Islet precursor cell (in vitro differentiated cells): ENCODE results near the gene ESRRA.

ENCODE experiments used
- DNase-seq: peaks from one replicate; pipeline ENCODE4 v3.0.0-alpha.2; 2018

Gene ESRRA

DNA sequence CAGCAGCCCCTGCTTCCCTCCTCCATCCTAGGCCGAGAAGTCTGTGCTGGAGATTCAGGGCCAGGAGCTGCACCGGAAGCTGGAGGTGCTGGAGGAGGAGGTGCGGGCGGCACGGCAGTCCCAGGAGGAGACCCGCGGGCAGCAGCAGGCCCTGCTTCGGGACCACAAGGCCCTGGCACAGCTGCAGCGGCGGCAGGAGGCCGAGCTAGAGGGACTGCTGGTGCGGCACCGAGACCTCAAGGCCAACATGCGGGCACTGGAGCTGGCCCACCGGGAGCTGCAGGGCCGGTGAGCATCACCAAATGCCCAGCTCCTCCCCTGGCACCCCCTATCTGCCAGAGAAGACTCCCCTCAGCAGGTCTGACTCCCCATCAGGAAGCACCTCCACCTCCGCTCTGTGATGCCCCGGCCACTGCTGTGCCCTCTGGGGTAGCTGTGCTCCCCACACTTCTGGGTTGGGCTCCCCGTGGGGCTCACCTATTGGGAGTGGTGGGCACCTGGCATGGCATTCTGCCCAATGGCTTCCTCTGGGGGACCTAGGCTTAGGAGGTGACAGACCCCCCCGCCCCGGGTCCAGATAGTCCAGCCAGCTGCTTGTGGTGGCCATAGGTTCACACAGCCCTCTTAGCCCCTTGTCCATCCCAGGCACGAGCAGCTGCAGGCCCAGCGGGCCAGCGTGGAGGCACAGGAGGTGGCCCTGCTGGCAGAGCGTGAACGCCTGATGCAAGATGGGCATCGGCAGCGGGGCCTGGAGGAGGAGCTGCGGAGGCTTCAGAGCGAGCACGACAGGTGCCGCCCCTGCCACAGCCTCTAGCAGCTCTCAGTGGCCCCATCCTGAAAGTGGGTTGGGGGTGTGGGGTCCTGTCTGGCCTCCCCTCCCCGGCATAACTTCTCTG lies 47.0 kb downstream of the ESRRA start:
- DNase-seq, result peak; percentile 51

DNA sequence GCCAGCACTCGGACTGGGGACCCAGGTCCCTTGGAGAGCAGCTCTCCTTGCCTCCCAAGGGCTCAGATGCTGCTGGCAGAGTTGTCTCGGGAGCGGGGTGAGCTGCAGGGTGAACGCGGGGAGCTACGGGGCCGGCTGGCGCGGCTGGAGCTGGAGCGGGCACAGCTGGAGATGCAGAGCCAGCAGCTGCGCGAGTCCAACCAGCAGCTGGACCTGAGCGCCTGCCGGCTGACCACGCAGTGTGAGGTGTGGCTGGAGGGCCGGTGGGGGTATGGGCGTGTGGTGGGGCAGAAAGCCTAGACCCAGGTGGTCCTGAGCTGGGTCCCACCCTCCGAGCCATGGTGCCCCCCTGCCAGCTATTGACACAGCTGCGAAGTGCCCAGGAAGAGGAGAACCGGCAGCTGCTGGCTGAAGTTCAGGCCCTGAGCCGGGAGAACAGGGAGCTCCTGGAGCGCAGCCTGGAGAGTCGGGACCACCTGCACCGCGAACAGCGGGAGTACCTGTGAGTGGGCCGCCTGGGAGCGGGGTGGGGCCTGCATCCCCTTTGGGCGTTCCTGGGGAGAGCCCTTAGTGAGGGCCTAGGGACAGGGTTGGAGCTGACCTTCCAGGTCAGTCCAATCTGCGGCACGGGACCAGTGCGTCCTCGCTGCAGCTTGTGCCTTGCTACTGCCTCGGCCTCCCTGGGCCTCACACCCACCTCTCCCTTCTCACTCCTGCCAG lies 47.8 kb downstream of the ESRRA start:
- peak; percentile 51 for DNase-seq

DNA sequence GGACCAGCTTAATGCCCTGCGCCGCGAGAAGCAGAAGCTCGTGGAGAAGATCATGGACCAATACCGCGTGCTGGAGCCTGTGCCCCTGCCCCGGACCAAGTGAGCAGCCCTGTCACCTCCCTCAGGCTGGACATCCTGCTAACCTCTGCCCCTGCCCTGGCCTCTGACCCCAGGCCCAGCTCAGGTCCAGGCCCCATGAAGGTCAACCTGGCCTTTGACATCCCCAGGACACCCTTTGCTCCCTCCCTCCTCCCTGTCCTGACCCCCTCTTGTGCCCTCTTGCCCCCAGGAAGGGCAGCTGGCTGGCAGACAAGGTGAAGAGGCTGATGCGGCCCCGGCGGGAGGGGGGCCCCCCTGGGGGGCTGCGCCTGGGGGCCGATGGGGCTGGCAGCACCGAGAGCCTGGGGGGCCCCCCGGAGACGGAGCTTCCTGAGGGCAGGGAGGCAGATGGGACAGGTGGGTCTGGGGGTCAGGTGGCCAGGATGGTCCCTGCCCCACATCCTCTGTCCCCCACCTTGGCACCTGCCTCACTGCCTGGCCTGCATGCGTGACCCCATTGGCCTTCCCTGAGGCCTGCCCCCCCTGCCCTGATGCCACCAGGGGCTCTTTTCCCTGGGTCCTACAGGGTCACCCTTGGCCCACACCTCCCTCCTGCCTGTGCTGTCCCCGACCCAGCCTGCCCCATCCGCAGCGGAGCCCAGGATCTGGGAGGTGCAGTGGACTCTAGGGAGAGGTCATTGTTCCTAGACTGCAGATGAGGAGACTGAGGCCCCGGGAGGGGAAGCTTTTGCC lies 48.6 kb downstream of the ESRRA start:
- peak; percentile 46 for DNase-seq

DNA sequence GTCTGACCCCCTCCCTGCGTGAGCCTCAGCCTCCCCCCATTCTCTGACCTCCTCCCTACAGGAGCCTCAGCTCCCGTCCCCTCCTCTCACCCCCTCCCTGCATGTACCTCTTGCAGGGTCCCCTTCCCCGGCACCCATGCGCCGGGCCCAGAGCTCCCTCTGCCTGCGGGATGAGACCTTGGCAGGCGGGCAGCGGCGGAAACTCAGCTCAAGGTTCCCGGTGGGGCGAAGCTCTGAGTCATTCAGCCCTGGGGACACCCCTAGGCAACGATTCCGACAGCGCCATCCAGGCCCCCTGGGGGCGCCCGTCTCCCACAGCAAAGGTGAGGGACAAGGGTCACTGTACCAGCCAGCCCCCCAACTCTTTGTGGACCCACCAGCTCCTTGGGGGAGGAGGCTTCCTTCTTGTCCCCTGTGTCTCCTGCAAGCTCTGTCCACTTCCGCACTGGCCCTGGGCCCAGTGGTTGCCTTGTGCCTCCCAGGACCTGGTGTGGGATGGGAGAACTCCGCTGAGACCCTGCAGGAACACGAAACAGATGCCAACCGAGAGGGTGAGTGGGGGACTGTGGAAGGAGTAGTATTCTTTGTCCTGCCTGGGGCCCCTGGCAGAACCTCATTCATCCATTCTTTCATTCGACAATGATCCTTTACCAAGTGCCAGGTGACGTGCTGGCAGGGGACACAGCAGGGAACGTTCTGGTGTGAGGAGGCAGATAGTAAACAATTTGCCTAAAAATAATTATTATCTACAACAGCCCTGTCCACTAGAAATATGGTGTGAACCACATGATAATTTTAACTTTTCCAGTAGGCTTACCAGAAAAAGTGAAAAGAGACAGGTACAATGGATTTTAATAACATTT lies 50.0 kb downstream of the ESRRA start:
- peak; percentile 92 for DNase-seq

DNA sequence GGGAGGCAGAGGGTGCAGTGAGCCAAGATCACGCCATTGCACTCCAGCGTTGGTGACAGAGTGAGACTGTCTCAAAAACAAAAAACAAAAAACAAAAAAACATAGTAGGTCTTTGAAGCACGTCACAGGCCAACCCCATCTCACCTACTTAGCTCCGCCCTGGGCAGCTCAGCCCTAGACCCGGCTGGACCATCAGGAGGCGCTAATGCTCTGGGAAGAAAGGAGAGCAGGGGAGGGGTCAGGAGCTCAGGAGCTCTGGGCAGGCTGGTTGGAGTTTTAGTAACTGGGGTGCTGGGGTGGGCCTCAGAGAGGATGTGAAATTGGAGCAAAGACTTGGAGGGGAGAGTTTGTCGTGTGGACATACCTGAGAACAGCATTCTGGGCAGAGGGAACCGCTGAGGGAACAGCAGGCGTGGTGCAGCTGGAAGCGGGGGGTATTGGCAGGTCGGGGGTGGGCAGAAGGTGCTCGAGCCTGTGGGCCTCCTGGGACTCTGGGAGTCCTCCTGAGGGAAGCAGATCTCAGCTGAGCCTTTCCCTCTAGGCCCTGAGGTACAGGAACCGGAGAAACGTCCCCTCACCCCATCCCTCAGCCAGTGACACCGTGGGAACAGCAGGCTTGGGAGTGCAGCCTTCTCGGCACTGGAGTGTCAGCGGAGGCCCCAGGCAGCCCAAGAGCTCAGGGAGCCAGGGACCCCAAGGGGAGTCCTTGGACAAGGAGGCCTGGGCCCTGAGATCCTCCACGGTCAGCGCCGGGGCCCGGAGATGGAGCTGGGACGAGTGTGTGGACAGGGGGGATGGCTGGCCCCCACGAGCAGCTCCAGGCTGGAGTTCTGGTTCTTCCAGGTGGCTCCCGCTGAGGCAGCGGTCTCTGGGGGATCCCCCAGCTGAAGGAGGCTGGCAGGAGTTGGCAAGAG lies 51.4 kb downstream of the ESRRA start:
- peak; percentile 92 for DNase-seq

DNA sequence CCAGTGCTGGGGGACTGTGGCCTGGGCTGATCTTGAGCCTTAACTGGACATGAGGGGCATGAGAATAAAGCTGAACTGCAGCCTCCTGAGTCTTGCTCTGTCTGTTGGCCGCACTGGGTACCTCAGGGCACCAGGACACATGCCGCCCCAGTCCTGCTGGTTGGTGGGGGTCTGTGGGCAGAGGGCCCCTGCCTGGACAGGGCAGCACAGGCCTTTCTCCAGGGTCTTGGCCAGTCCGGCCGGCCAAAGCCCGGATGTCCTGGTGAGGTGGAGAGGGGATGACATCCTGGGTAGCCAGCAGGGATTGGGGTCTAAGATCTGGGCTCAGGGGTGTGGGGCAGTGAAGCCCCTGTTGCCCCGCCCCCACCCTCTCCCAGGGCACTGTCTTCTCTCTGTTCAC lies 52.1 kb downstream of the ESRRA start:
- peak; percentile 55 for DNase-seq

DNA sequence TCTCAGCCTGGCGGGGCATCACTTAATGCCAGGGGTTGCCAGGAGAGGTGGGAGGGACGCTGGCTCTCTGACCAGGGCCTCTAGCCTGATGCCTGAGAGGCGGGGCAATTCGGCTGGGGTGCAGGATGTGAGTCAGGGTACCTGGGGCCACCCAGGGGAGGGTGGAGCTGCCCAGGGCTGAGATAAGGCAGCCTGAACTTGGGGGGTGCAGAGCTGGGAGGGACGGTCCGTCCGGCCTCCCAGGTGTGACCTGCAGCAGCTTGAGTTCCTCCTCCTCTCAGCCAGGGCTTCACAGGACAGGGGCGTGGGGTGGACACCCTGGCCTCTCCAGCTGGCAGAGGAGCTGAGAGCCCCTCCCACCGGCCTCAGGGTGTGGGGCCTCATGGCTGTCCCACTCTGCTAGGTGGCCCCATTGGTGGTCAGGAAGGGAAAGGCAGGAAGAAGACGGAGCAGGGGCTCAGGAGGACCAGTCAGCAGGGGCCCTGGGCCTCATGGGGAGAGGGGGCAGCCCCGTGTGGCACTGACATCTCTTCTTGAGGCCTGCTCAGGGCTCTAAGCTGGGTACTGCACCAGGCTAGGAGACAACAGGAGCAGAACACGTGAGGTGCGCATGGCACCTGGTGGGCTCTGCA lies 52.7 kb downstream of the ESRRA start:
- peak; percentile 62 for DNase-seq

DNA sequence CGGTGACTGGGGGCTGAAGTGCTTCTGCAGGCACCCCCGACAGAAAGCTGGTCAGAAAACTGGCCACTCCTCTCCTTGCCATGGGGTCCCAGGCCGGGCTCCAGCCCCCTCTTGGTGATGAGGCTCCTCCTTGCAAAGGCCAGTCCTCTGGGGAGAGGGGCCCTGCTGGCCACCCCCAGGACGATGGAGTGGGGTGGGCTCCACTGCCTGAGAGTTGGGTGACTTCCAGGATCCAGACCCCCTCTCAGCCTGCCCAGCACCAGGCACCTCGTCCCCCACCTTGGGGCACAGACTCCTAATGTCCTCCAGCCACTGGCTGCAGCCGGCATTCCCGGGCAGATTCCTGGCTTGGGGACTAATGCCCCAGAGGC lies 53.2 kb downstream of the ESRRA start:
- no peak for DNase-seq

DNA sequence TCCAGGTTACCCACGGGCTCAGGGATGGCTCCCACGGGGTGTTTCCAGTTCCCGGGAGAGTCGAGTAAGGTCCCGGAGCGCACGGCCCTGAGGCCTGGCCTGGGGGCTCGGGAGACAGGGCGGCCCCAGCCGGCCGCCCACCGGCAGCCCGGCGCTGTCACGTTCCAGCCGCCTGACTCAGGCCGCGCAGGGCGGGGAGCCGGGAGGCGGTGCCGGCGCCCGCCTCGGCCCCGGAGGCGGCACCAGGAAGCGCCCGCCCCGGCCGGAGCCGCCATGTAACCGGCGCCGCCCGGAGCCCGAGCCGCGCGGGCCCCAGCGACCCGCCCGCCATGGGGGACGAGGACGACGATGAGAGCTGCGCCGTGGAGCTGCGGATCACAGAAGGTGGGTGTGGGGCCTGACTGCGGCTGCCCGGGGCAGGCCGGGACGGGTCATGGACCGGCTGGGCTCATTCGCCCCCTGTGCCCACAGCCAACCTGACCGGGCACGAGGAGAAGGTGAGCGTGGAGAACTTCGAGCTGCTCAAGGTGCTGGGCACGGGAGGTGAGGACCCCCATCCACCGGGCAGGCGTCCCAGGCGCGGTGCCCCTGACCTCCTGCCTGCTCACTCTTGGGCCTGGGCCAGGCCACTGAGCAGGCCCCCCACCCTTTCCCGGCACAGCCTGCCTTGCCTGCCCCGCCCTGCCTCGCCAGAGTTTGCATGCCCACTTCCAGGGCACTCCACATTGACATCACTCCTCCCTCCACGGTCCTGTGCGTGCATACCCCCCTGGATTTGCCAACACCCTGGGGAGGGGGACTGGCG lies 53.8 kb downstream of the ESRRA start, which contains the start of gene RPS6KA4:
TSS of gene RPS6KA4 (plus strand) at position 256 of the 805 bp plus-strand sequence. CDS start at position 330, 74 bp downstream.
- DNase-seq, result peak; percentile 88

DNA sequence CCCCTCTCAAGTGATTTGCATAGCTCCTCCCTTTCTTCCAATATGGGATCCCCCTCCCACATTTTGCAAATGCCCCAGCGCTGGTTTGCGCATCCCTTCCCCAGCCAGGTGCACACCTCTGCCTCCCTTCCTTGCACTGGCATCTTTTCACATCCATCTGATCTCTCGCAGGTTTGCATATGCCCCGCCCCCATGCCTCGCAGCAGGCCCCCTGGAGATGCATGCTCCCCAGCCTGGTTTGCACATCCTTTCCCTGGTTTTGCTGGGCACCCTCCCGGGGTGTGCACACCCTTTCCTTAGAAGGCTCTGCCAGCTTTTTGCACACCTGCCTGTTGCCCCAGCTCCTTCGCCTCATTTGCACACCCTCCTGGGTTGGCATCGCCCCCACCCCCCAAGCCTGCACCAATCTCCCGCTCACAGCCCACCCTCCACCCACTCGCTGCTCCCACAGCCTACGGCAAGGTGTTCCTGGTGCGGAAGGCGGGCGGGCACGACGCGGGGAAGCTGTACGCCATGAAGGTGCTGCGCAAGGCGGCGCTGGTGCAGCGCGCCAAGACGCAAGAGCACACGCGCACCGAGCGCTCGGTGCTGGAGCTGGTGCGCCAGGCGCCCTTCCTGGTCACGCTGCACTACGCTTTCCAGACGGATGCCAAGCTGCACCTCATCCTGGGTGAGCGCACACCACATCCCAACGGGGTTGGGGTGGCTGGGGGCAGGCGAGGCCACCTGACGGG lies 54.6 kb downstream of the ESRRA start:
- peak; percentile 38 for DNase-seq

DNA sequence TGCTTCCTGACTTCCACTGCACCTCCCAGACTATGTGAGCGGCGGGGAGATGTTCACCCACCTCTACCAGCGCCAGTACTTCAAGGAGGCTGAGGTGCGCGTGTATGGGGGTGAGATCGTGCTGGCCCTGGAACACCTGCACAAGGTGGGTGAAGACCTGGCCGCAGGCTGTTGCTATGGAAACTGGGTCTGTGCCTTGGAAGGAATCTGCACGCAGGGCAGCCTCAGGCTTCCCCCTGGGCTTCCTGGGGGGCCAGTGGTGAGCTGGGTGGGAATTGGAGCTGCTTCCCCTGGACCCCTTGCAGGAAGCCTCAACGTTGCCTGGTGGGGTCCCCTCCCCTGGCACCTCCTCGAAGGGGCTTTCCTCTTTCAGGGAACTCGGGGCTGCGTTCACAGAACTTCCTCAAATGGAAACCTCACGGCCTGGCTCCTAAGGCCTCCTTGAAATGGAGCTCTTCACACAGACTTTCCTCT lies 55.2 kb downstream of the ESRRA start:
- DNase-seq, result peak; percentile 49

DNA sequence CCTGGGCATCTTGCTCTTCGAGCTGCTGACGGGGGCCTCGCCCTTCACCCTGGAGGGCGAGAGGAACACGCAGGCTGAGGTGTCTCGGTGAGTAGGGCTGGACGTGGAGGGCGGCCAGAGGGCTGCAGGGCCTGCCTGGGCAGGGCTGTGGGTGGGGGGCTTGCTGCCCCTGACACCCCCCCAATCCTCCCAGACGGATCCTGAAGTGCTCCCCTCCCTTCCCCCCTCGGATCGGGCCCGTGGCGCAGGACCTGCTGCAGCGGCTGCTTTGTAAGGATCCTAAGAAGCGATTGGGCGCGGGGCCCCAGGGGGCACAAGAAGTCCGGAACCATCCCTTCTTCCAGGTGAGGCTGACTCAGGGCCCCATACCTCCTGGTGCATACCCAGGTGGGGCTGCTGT lies 56.3 kb downstream of the ESRRA start:
- DNase-seq, result no peak

DNA sequence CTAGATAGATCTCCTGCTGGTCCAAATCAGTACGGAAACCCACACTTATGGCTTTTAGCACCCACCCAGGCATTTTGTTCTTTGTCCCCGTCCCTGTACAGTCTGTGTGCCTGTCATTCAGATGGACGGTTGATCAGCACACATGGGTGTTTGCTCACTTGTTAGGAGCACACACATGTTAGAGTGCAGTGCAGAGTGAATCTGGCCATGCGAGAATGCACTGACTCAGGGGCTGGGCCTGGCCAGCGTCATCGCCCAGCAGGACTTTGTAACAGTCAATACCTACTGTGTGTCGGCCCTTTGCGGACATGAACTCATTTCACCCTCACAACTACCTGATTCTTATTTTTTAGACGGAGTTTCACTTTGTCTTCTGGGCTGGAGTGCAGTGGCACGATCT lies 57.0 kb downstream of the ESRRA start:
- no peak for DNase-seq

DNA sequence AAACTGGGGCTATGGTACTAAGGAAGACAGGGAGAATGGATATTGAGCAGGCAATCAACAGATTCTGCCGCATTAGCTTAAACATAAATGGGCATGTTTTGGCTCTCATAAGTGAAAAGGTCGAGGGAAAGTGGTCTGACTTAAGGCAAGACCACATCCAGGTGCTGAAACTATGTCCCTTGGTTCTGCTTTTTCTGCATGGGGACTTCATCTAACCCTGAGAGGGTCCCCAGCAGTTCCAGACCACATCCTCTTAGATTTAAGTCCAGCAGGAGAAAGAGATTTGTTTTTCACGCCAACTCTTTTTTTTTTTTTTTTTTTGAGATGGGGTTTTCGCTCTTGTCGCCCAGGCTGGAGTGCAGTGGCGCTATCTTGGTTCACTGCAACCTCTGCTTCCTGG lies 59.1 kb downstream of the ESRRA start:
- no peak for DNase-seq

DNA sequence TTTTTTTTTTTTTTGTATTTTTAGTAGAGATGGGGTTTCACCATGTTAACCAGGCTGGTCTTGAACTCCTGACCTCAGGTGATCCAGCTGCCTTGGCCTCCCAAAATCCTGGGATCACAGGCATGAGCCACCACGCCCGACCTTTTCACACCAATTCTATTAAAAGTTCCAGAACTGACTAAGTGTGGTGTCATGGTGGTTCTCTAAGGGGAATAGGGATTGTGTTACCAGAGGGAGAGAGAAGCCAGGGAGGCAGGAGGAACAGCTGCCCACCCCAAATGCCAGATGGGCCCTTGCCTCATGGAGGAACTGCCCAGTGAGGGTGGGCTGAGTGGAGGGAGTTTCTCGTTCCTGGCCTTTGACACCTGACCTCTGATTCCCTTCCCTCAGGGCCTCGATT lies 59.6 kb downstream of the ESRRA start:
- DNase-seq, result no peak
